Ascending aorta (tissue), 2 donors: Measurements from ENCODE around the gene IGSF1. TPM values are rescaled to one million over a fixed set of nuclear protein-coding genes. Genes with fewer than 3 reads are reported as not detected.

Source experiments
- DNase-seq, 2 donors: peaks; one replicate each; pipeline ENCODE4 v3.0.0-alpha.2; 2019; ENCODE audit warnings: low spot score in 2 of 2
- H3K27ac ChIP-seq, 2 donors: fragments of 200-600 bp; sonication (generic); one replicate each; pipeline ENCODE4 v1.5.1; 2016 to 2017; ENCODE audit warnings: mild to moderate bottlenecking in 1 of 2
- H3K27me3 ChIP-seq: fragments of 200-600 bp; sonication (generic); one replicate; pipeline ENCODE4 v1.5.1; 2017
- H3K36me3 ChIP-seq, 2 donors: fragments of 200-600 bp; sonication (generic); one replicate each; pipeline ENCODE4 v1.5.1; 2016
- H3K4me1 ChIP-seq, 2 donors: fragments of 200-600 bp; sonication (generic); one replicate each; pipeline ENCODE4 v1.5.1; 2016 to 2017; ENCODE audit warnings: mild to moderate bottlenecking in 1 of 2
- H3K4me3 ChIP-seq, 2 donors: fragments of 200-600 bp; sonication (generic); one replicate each; pipeline ENCODE4 v1.5.1; 2016 to 2017; ENCODE audit warnings: mild to moderate bottlenecking in 1 of 2
- H3K9me3 ChIP-seq, 2 donors: fragments of 200-600 bp; sonication (generic); one replicate each; pipeline ENCODE4 v1.5.1; 2016
- intact Hi-C: fragments of 100-400 bp; cut with DNase I; formaldehyde crosslinking; loops from one replicate; pipeline ENCODE4 v1.15.1; 2023
- total RNA-seq: library from RNA; depleted of rRNA; stranded (reverse); fragments of >200 nt; gene quantifications from one replicate; pipeline ENCODE4 v1.1.0, GENCODE V29; 2016
- TF ChIP-seq, protein P1 (sequence below), 3 experiments: fragments of 200-600 bp in 2 of 3; fragments of 450-650 bp in 1 of 3; sonication (generic) in 2 of 3; IDR thresholded peaks; one replicate each; pipeline ENCODE4 v1.5.1; 2016 to 2019; ENCODE audit warnings: antibody characterized with exemption in 3 of 3, mild to moderate bottlenecking in 1 of 3, moderate library complexity in 1 of 3

The IGSF1 gene
- total RNA-seq, 1 donor from 2014 or later, result 1.5 TPM

DNA sequence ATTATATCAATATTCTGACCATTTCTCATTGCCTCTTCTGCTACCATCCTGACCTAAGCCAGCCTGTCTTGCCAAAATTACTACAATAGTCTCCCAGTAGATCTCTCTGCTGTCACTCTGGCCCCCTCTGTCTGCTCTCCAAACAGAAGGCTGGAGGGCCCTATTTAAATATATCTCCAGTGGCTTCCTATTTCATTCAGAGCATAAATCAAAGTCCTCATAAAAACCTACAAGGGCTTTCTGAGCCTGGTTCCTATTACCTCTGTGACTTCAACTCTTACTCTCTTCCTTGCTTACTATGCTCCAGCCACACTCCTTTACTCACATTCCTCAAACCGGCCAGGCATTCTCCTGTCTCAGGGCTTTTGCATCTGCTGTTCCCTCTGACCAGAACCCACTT, 19.0 kb downstream of the IGSF1 start:
- intact Hi-C loops, result no loop called here
- TF ChIP-seq, protein P1, sequence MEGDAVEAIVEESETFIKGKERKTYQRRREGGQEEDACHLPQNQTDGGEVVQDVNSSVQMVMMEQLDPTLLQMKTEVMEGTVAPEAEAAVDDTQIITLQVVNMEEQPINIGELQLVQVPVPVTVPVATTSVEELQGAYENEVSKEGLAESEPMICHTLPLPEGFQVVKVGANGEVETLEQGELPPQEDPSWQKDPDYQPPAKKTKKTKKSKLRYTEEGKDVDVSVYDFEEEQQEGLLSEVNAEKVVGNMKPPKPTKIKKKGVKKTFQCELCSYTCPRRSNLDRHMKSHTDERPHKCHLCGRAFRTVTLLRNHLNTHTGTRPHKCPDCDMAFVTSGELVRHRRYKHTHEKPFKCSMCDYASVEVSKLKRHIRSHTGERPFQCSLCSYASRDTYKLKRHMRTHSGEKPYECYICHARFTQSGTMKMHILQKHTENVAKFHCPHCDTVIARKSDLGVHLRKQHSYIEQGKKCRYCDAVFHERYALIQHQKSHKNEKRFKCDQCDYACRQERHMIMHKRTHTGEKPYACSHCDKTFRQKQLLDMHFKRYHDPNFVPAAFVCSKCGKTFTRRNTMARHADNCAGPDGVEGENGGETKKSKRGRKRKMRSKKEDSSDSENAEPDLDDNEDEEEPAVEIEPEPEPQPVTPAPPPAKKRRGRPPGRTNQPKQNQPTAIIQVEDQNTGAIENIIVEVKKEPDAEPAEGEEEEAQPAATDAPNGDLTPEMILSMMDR (IDR thresholded peaks at IDR 0.05), result no peak
- Histone ChIP-seq H3K9me3 (no peaks in the 10 kb centered on the region), H3K4me1 (no peaks in the 10 kb centered on the region), H3K27me3 (no peaks in the 10 kb centered on the region), H3K4me3 (no peak overlapping the region), H3K36me3 (no peaks in the 10 kb centered on the region), H3K27ac (no peak overlapping the region)
- no peak for DNase-seq

DNA sequence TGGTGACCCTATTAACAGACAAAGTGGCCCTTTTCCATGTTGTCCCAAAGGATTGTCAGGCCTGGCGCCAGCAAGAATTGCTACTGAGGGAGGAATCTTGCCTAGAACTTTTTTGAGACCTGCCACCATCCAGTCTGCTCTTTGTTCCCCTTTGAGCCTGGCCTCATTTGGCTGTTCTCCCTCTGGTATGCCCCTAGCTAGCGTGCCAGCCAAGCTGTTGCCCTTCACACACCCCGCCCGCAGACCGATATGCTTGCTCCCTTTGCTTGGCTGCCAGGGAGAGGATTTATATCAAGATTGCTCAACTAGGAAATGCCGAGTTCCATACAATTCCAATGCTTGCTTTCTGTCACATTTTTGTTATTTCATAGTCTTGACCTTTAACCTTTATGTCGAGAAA, 24.4 kb downstream of the IGSF1 start:
- intact Hi-C loops, result no loop called here
- no peak overlapping the region for H3K27ac ChIP-seq
- H3K4me3 ChIP-seq, result no peak overlapping the region
- H3K9me3 ChIP-seq, result no peaks in the 10 kb centered on the region
- TF ChIP-seq, protein P1 (IDR thresholded peaks at IDR 0.05), result no peak
- H3K4me1 ChIP-seq, result no peaks in the 10 kb centered on the region
- no peaks in the 10 kb centered on the region for H3K27me3 ChIP-seq
- no peak for DNase-seq
- H3K36me3 ChIP-seq, result no peaks in the 10 kb centered on the region

DNA sequence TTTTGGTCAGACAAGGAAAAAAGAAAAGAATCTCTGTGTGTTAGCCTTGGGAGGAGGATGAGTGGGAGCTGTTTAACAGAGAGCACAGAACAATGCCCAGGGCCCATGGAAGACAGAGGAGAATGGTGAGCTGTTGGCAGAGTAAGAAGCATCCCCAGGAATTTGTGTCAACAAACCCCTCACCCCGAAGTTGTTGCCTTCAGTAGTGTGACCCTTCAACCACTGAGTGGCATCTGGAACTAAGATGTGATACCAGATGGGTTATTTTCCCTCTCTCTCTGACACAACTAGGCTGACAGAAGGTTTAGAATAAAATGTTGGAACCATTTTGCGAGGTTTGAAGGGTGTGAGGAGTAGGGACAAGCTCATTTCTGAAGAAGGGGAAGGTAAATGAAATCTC, 25.1 kb downstream of the IGSF1 start:
- Histone ChIP-seq H3K9me3 (no peaks in the 10 kb centered on the region), H3K4me3 (no peak overlapping the region), H3K36me3 (no peaks in the 10 kb centered on the region), H3K27me3 (no peaks in the 10 kb centered on the region), H3K27ac (no peak overlapping the region), H3K4me1 (no peaks in the 10 kb centered on the region)
- DNase-seq, result no peak
- TF ChIP-seq, protein P1 (IDR thresholded peaks at IDR 0.05), result no peak
- intact Hi-C loops, result no loop called here

DNA sequence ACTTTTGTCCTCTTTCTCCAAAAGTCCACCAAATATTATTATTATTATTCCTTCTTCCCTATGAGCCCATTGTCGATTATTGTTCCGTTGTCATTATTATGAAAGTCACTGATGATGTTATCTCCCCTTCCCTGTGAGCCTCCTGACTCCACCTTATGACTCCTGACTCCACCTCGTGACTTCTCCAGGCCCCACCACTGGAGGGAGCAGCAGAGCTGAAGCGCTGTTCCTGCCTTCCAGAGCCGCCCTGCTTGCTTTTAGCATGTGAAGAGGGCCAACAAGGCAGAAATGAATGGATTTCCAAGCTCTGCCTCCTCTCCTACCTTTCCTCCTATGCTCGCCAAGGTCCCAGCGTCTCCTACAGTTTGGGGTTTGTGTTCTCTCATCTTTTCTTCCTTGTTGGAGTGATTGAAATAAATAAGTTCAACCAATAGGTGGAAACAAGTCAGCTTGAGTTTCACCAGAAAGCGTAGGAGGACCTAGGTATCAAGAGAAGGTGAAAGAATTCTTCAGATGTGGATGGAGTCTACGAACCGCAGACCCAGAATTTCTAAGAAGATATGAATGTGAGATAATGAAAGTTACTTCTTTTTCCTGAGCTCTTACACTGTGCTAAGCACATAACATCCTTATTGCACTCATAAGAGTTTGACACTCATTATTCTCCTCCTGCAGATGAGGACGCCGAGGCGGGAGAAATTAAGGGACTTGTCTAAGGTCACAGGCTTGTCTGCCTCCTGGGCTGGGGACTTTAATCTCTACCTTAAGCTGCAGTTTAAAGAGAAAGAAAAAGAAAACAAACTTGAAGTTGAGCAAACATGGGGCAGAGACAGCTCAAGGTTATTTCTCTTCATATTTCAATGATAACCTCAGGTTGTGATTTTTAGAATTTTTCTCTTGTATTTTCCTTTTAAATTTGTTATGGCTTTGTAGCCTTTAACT, 26.1 kb downstream of the IGSF1 start:
- DNase-seq, result no peak
- intact Hi-C loops, result no loop called here
- H3K9me3 ChIP-seq, result no peaks in the 10 kb centered on the region
- TF ChIP-seq, protein P1 (IDR thresholded peaks at IDR 0.05), result no peak
- no peak overlapping the region for H3K4me3 ChIP-seq
- H3K36me3 ChIP-seq, result no peaks in the 10 kb centered on the region
- H3K27ac ChIP-seq, result no peak overlapping the region
- no peaks in the 10 kb centered on the region for H3K4me1 ChIP-seq
- no peaks in the 10 kb centered on the region for H3K27me3 ChIP-seq

DNA sequence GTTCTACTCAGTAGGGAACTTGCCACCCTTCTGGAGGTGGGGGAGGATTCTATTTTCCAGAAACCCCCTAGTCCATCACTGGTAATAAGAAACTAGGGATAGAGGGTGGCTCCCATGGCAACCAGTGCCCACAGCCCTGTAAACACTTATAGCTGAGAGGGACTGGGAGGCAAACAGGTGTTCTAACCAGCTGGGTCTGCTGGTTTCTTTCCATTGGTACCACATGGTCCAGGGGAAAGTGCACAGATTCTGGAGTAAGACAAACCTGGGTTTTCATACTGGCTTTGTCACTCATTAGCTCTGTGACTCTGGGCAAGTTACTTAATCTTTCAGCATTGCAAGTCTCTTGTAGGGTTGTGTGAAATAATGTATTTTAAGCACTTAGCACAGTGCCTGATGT, 26.9 kb downstream of the IGSF1 start:
- intact Hi-C loops, result no loop called here
- no peaks in the 10 kb centered on the region for H3K4me1 ChIP-seq

More for the DNA sequence above, 26.9 kb downstream of the IGSF1 start:
- no peaks in the 10 kb centered on the region for H3K36me3 ChIP-seq
- no peaks in the 10 kb centered on the region for H3K27me3 ChIP-seq
- H3K4me3 ChIP-seq, result no peak overlapping the region
- H3K9me3 ChIP-seq, result no peaks in the 10 kb centered on the region
- no peak for DNase-seq
- TF ChIP-seq, protein P1 (IDR thresholded peaks at IDR 0.05), result no peak
- H3K27ac ChIP-seq, result no peak overlapping the region
